HG03095 (cell line): ENCODE measurements around the gene UHRF1.
"Not testable (repeated sequence)": the region's sequence is repeated elsewhere in the genome, so short reads cannot be mapped to it uniquely, and the experiment has no call there.

ENCODE experiments used
- ATAC-seq: cut with Tn5 transposase; IDR thresholded peaks from one replicate; pipeline ENCODE4 v1.9.1; 2021; ENCODE audit warnings: moderate library complexity; ENCODE audit not compliant: unreplicated experiment

Gene UHRF1

DNA sequence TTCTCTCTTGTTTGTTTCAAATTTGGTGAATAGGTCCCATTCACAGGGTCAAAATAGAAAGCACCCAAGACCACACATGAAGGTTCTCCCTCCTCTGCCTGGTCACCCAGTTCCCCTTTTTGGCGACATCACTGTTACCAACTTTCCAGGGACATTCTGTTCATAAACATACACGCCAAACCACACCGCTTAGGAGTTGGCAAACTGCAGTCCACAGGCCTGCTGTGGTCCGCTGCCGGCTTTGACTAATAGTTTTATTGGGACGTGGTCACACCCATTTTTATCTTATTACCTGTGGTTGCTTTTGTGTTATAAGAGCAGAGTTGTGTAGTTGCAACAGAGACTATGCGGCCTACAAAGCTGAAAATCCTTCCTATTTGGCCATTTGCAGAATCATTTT lies 24.2 kb downstream of the UHRF1 start:
- no peak for ATAC-seq

DNA sequence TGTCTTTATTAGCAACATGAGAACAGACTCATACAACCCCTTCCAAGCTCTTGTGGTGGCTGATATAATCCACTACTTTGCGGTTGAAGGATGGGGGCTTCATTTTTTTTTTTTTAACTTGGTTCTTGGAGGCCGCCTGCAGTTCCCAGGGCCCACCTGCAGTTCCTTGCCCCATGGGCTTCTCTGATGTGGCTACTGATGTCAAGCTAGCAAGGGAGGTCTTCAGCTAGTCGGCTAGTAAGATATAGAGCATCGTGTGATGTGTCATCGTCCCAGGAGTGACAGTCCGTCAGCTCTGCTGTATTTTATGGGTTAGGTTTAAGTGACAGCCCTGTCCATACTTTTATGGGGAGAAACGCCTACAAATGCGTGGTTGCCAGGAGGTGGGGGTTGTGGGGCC lies 26.1 kb downstream of the UHRF1 start:
- no peak for ATAC-seq

- no peak for ATAC-seq
These were observed 27.8 kb downstream of the UHRF1 start for GRCh38 chr19:4937060-4937459.

- not testable (repeated sequence) for ATAC-seq
These were observed 29.2 kb downstream of the UHRF1 start for GRCh38 chr19:4938461-4938860.

- ATAC-seq, result no peak
These were observed 30.2 kb downstream of the UHRF1 start for GRCh38 chr19:4939466-4939865.

DNA sequence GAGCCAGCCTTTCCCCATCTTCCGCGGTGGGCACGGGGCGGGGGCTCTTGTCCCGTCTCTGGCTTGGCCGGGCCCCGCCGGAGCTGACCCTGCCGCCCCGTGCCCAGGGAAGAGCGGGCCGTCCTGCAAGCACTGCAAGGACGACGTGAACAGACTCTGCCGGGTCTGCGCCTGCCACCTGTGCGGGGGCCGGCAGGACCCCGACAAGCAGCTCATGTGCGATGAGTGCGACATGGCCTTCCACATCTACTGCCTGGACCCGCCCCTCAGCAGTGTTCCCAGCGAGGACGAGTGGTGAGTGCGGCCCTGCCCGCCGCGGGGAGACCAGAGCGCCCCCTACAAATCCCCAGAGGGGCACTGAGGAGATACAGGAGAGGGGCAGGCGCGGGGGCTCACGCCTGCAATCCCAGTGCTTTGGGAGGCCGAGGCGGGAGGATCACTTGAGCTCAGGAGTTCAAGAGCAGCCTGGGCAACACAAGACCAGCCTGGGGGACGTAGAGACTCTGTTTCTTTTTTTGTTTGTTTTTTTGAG lies 32.4 kb downstream of the UHRF1 start:
- ATAC-seq, result not testable (repeated sequence)

GRCh38 chr19:4950650-4951049 lies 41.3 kb downstream of the UHRF1 start:
- not testable (repeated sequence) for ATAC-seq

GRCh38 chr19:4951656-4952055 lies 42.4 kb downstream of the UHRF1 start:
- ATAC-seq, result no peak

GRCh38 chr19:4952945-4953344 lies 43.6 kb downstream of the UHRF1 start:
- no peak for ATAC-seq

DNA sequence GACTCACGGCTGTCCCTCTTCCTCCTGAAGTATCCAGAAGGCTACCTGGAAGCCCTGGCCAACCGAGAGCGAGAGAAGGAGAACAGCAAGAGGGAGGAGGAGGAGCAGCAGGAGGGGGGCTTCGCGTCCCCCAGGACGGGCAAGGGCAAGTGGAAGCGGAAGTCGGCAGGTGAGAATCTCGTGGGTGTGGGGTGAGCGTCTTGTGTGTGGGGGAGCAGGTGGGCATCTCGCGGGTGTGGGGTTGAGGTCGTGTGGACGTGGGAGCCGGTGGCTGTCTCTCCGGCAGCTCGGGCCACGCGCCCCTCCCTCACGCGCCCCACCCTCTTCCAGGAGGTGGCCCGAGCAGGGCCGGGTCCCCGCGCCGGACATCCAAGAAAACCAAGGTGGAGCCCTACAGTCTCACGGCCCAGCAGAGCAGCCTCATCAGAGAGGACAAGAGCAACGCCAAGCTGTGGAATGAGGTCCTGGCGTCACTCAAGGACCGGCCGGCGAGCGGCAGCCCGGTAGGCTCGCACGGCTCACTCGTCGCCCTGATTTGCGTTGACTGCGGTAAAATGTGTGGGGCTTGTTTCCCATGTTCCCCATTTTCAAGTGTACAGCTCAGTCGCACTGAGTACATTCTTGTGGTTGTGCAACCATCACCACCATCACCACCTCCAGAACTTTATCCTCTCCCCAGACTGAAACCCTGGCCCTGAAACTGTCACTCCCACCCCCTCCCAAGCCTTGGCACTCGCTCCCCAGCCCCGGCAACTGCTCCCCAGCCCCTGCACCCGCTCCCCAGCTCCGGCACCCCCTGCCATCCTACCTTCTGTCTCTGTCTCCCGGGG lies 45.2 kb downstream of the UHRF1 start:
- not testable (repeated sequence) for ATAC-seq

- ATAC-seq, result no peak
These were observed 46.0 kb downstream of the UHRF1 start for GRCh38 chr19:4955274-4955673.

GRCh38 chr19:4957981-4958380 lies 48.7 kb downstream of the UHRF1 start:
- ATAC-seq, result no peak

GRCh38 chr19:4962085-4962619 lies 52.9 kb downstream of the UHRF1 start:
- no peak for ATAC-seq

GRCh38 chr19:4965061-4965460 lies 55.8 kb downstream of the UHRF1 start:
- no peak for ATAC-seq

GRCh38 chr19:4966591-4966990 lies 57.3 kb downstream of the UHRF1 start:
- ATAC-seq, result no peak

DNA sequence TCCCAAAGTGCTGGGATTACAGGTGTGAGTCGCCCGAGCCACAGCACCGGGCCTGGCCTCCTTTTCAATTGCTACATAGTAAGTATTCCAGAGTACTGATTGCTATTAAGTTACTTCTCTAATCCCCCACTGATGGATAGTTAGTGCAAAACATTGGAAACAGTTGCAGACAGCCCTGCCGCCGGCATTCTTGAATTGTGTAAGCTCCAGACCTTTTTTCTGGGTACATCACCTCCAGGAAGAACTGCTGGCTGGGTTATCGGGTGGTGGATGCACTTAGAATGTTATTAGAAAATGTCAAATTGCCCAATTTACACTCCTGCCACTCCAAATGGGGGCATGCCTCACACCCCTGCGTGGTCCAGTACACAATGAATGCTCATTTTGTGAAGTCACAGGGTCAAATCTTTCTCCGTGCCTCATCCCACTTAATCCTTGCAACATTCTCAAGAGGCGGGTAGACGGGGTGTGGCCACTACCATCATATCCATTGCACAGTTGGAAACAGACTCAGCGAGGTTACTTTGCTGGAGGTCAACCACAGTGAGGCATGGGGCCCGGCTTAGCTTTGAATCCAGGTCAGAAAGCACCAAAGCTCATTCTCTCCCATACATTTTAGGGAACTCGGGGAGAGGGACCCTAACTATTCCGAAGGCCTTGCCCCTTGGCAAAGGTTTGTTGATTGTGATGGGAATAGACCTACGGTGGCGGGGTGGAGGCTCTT lies 58.6 kb downstream of the UHRF1 start:
- no peak for ATAC-seq

DNA sequence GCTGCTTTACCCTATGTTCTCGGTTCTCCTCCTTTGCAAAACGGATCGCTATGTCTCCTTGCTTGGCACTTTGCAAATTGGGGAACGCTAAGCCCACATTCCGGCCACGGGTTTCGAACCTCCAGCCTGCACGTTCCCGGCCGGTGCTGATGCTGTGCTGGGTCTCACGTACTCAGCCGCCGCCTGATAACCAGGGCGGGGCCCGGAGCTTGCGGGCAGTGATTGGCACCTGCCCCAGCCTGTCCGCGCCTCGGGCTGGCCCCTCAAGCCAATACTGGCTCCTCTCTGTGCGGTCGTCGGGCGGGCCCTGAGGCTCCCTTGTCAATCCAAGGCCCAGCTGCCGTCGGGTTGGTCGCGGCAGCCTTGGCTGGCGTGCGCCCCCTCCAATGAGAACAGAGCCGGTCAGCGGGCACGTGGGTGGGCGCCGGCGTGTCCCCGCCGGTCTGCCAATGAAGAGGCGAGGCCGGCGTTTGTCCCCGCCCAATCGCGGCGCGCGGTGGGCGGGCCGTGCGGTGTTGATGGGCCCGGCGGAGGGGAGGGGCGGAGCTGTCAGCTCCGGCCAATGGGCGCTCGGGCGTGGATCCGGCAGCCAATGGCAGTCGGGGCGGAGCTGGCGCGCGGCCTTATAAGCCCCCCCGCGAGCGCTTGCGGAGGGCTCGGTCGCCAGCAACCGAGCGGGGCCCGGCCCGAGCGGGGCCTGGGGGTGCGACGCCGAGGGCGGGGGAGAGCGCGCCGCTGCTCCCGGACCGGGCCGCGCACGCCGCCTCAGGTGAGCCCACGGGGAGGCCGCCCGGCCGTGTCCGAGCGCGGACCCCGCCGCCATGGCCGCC lies 59.4 kb downstream of the UHRF1 start, which contains the start of gene KDM4B:
Gene KDM4B, plus strand, starts transcription at position 652 of the 830 bp plus-strand sequence. CDS start 63,778 bp downstream, outside the sequence.
- peak; percentile 85 for ATAC-seq

DNA sequence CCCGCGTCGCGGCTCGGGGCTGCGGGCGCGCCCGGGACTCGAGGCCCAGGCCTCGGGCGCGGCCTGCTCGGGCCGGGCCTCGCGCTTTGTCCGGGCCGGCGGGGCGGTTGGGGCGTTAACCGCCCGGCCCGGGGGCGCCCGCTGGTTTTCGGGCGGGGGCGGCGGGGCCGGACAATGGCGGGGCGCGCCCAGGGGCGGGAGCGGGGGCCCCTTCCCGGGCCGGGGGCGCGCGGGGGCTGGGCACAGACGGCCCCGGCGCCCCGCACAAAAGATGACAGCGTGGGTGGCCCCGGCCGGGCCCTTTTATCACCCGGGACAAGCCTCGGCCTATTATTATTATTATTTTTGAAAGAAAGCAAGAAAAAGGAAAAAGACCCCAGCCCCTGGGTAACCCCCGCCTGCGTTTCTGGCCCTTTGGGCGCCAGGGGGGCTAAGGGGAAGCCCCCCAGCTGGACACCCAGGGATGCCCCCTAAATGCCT lies 60.0 kb downstream of the UHRF1 start:
- peak; percentile 13 for ATAC-seq

- ATAC-seq, result no peak
These were observed 60.7 kb downstream of the UHRF1 start for GRCh38 chr19:4969772-4970531.
